GM12873 (cell line): ENCODE measurements around the gene IER5L.
A peak's percentile ranks its signal among the peaks of the same experiment; 100 is the strongest.

Experiments used
- CTCF ChIP-seq: IDR thresholded peaks from 2 replicates; pipeline ENCODE4 v1.5.1; 2012; ENCODE audit warnings: low read depth, mild to moderate bottlenecking, moderate library complexity, low read length, control low read depth; ENCODE audit not compliant: insufficient read depth; ENCODE audit errors: missing control alignments

IER5L gene

GRCh38 chr9:129176701-129177442 is 1.2 kb downstream of the IER5L start:
- TF ChIP-seq CTCF, result no peak

GRCh38 chr9:129175825-129176633 is 2.0 kb downstream of the IER5L start:
- TF ChIP-seq CTCF, result no peak

GRCh38 chr9:129175515-129175824 is 2.6 kb downstream of the IER5L start:
- TF ChIP-seq CTCF, result no peak

GRCh38 chr9:129174724-129175514 is 3.1 kb downstream of the IER5L start:
- TF ChIP-seq CTCF, result no peak

- peak; percentile 99 for TF ChIP-seq CTCF
These were observed 3.8 kb downstream of the IER5L start for GRCh38 chr9:129174102-129174723.

- no peak for TF ChIP-seq CTCF
These were observed 4.6 kb downstream of the IER5L start for GRCh38 chr9:129173296-129174101.
